ENCODE data around the gene PDE11A. TPM values are rescaled to one million over a fixed set of nuclear protein-coding genes. Genes with fewer than 3 reads are reported as not detected.

Gene PDE11A
- total RNA-seq, 1 donor from 2014 or later = 2.4 TPM

GRCh38 chr2:177671662-177672061, 400.9 kb downstream of the PDE11A start:
- intact Hi-C loops (cut with DNase I) = no loop called here
- no peak for DNase-seq (ENCODE audit: low spot score)
- peak; percentile 29 for ATAC-seq

GRCh38 chr2:177670791-177671535, 401.6 kb downstream of the PDE11A start:
- ATAC-seq = peak; percentile 45

GRCh38 chr2:177669625-177670330, 402.8 kb downstream of the PDE11A start:
- intact Hi-C loops (cut with DNase I) = no loop called here
- DNase-seq (ENCODE audit: low spot score) (no peak), ATAC-seq (no peak)

More at GRCh38 chr2:177670791-177671535, 401.6 kb downstream of the PDE11A start:
- intact Hi-C loops (cut with DNase I) = no loop called here
- no peak for DNase-seq (ENCODE audit: low spot score)

GRCh38 chr2:177669201-177669600, 403.4 kb downstream of the PDE11A start:
- ATAC-seq (no peak), DNase-seq (ENCODE audit: low spot score) (no peak)
- intact Hi-C loops (cut with DNase I) = no loop called here

GRCh38 chr2:177668617-177669016, 404.0 kb downstream of the PDE11A start:
- DNase-seq (ENCODE audit: low spot score) (no peak), ATAC-seq (no peak)
- intact Hi-C loops (cut with DNase I) = no loop called here

GRCh38 chr2:177667626-177668025, 405.0 kb downstream of the PDE11A start:
- no peak for DNase-seq (ENCODE audit: low spot score)
- ATAC-seq = no peak
- intact Hi-C loops (cut with DNase I) = no loop called here

GRCh38 chr2:177666408-177666807, 406.2 kb downstream of the PDE11A start:
- no peak for ATAC-seq
- intact Hi-C loops (cut with DNase I) = no loop called here
- DNase-seq (ENCODE audit: low spot score) = no peak

- ATAC-seq = no peak
- intact Hi-C loops (cut with DNase I) = no loop called here
- DNase-seq (ENCODE audit: low spot score) = no peak
Measured at GRCh38 chr2:177665948-177666347, 406.6 kb downstream of the PDE11A start.

- intact Hi-C loops (cut with DNase I) = no loop called here
- ATAC-seq = no peak
- no peak for DNase-seq (ENCODE audit: low spot score)
Measured at GRCh38 chr2:177665328-177665727, 407.2 kb downstream of the PDE11A start.

GRCh38 chr2:177662895-177663294, 409.7 kb downstream of the PDE11A start:
- DNase-seq (ENCODE audit: low spot score) (no peak), ATAC-seq (no peak)

GRCh38 chr2:177660742-177661141, 411.8 kb downstream of the PDE11A start:
- DNase-seq (ENCODE audit: low spot score) = no peak
- intact Hi-C loops (cut with DNase I) = no loop called here
- ATAC-seq = no peak

More at GRCh38 chr2:177662895-177663294, 409.7 kb downstream of the PDE11A start:
- intact Hi-C loops (cut with DNase I) = no loop called here

GRCh38 chr2:177658309-177658708, 414.3 kb downstream of the PDE11A start:
- ATAC-seq = no peak
- intact Hi-C loops (cut with DNase I) = no loop called here
- DNase-seq (ENCODE audit: low spot score) = no peak

GRCh38 chr2:177651833-177652232, 420.7 kb downstream of the PDE11A start:
- intact Hi-C loops (cut with DNase I) = no loop called here
- no peak for ATAC-seq
- no peak for DNase-seq (ENCODE audit: low spot score)

- ATAC-seq (no peak), DNase-seq (ENCODE audit: low spot score) (no peak)
- intact Hi-C loops (cut with DNase I) = no loop called here
Measured at GRCh38 chr2:177649568-177650518, 422.7 kb downstream of the PDE11A start.

- DNase-seq (ENCODE audit: low spot score) (no peak), ATAC-seq (no peak)
- intact Hi-C loops (cut with DNase I) = no loop called here
Measured at GRCh38 chr2:177646791-177647190, 425.8 kb downstream of the PDE11A start.

- intact Hi-C loops (cut with DNase I) = no loop called here
- no peak for DNase-seq (ENCODE audit: low spot score)
Measured at GRCh38 chr2:177646241-177646640, 426.3 kb downstream of the PDE11A start.

GRCh38 chr2:177641331-177641730, 431.2 kb downstream of the PDE11A start:
- intact Hi-C loops (cut with DNase I) = no loop called here
- no peak for ATAC-seq
- DNase-seq (ENCODE audit: low spot score) = no peak

More at GRCh38 chr2:177646241-177646640, 426.3 kb downstream of the PDE11A start:
- ATAC-seq = no peak

GRCh38 chr2:177640423-177640822, 432.2 kb downstream of the PDE11A start:
- ATAC-seq = no peak
- DNase-seq (ENCODE audit: low spot score) = no peak
- intact Hi-C loops (cut with DNase I) = no loop called here

GRCh38 chr2:177639262-177639914, 433.2 kb downstream of the PDE11A start:
- intact Hi-C loops (cut with DNase I) = no loop called here
- DNase-seq (ENCODE audit: low spot score) = no peak
- peak; percentile 91 for ATAC-seq

Measured in sciatic nerve (tissue), 2 donors.